Brain microvascular endothelial cell (primary cell): ENCODE data around the gene OR10A5.
"Not testable (repeated sequence)": the region's sequence is repeated elsewhere in the genome, so short reads cannot be mapped to it uniquely, and the experiment has no call there.

Experiments
- DNase-seq: peaks from one replicate; pipeline ENCODE4 v3.0.0-alpha.2; 2020
- H3K27ac ChIP-seq: fragments of 250-450 bp; sonication (Bioruptor Pico); 2 replicates; pipeline ENCODE4 v1.5.1; 2020; ENCODE audit warnings: mild to moderate bottlenecking, moderate library complexity
- H3K27me3 ChIP-seq: fragments of 250-450 bp; sonication (Bioruptor Pico); replicated peaks from 2 replicates; pipeline ENCODE4 v1.5.1; 2020; ENCODE audit warnings: mild to moderate bottlenecking
- H3K36me3 ChIP-seq: fragments of 250-450 bp; sonication (Bioruptor Pico); replicated peaks from 2 replicates; pipeline ENCODE4 v1.5.1; 2020; ENCODE audit warnings: mild to moderate bottlenecking
- H3K4me3 ChIP-seq: 2 replicates; pipeline ENCODE4 v1.5.1; 2011; ENCODE audit warnings: low read depth, mild to moderate bottlenecking, control low read depth, low read length, moderate library complexity
- in situ Hi-C: cut with HindIII; loops from 2 replicates; pipeline ENCODE4 v1.10.0; 2017; ENCODE audit warnings: low sequenced_read_pairs, low pct_ligation_motif_present
- TF ChIP-seq, protein P1 (sequence below): IDR thresholded peaks from 2 replicates; pipeline ENCODE4 v1.5.1; 2011; ENCODE audit warnings: low read depth, mild to moderate bottlenecking, moderate library complexity, low read length, control low read depth, inconsistent platforms; ENCODE audit errors: missing control alignments

The OR10A5 gene

DNA sequence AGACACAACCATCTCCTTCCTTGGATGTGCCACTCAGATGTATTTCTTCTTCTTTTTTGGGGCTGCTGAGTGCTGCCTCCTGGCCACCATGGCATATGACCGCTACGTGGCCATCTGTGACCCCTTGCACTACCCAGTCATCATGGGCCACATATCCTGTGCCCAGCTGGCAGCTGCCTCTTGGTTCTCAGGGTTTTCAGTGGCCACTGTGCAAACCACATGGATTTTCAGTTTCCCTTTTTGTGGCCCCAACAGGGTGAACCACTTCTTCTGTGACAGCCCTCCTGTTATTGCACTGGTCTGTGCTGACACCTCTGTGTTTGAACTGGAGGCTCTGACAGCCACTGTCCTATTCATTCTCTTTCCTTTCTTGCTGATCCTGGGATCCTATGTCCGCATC is 31.4 kb downstream of the OR10A5 start:
- no peak overlapping the region for H3K4me3 ChIP-seq
- H3K36me3 ChIP-seq, result no peaks in the 10 kb centered on the region
- TF ChIP-seq, protein P1, sequence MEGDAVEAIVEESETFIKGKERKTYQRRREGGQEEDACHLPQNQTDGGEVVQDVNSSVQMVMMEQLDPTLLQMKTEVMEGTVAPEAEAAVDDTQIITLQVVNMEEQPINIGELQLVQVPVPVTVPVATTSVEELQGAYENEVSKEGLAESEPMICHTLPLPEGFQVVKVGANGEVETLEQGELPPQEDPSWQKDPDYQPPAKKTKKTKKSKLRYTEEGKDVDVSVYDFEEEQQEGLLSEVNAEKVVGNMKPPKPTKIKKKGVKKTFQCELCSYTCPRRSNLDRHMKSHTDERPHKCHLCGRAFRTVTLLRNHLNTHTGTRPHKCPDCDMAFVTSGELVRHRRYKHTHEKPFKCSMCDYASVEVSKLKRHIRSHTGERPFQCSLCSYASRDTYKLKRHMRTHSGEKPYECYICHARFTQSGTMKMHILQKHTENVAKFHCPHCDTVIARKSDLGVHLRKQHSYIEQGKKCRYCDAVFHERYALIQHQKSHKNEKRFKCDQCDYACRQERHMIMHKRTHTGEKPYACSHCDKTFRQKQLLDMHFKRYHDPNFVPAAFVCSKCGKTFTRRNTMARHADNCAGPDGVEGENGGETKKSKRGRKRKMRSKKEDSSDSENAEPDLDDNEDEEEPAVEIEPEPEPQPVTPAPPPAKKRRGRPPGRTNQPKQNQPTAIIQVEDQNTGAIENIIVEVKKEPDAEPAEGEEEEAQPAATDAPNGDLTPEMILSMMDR, result no peak
- DNase-seq, result no peak
- H3K27ac ChIP-seq, result no peak overlapping the region
- in situ Hi-C loops, result no loop called here
- H3K27me3 ChIP-seq, result no peaks in the 10 kb centered on the region

- no peak for DNase-seq
- H3K36me3 ChIP-seq, result no peaks in the 10 kb centered on the region
- no peak overlapping the region for H3K4me3 ChIP-seq
- H3K27ac ChIP-seq, result no peak overlapping the region
- TF ChIP-seq, protein P1, result no peak
- in situ Hi-C loops, result no loop called here
- no peaks in the 10 kb centered on the region for H3K27me3 ChIP-seq
Measured at GRCh38 chr11:6882751-6883150, 37.3 kb downstream of the OR10A5 start.

DNA sequence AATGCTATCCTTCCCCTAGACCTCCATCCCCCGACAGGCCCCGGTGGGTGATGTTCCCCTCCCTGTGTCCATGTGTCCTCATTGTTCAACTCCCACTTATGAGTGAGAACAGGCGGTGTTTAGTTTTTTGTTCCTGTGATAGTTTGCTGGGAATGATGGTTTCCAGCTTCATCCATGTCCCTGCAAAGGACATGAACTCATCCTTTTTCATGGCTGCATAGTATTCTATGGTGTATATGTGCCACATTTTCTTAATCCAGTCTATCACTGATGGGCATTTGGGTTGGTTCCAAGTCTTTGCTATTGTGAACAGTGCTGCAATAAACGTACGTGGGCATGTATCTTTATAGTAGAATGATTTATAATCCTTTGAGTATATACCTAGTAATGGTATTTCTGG is 42.2 kb downstream of the OR10A5 start:
- H3K27me3 ChIP-seq, H3K36me3 ChIP-seq, H3K4me3 ChIP-seq, in situ Hi-C loops, DNase-seq, H3K27ac ChIP-seq: not testable (repeated sequence)

DNA sequence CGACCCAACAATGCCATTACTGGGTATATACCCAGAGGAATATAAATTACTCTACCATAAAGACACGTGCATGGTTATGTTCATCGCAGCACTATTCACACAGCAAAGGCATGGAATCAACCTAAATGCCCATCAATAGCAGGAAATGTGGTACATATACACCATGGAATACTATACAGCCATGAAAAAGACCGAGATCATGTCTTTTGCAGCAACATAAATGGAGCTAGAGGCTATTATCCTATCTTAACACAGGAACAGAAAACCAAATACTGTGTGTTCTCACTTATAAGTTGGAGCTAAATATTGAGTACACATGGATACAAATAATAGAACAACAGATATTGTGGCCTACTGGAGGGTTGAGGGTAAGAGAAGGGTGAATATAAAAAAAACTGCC is 43.3 kb downstream of the OR10A5 start:
- in situ Hi-C loops, result no loop called here
- DNase-seq, result no peak
- Histone ChIP-seq H3K27me3 (no peaks in the 10 kb centered on the region), H3K27ac (no peak overlapping the region), H3K36me3 (no peaks in the 10 kb centered on the region), H3K4me3 (no peak overlapping the region)
- TF ChIP-seq, protein P1, result no peak

DNA sequence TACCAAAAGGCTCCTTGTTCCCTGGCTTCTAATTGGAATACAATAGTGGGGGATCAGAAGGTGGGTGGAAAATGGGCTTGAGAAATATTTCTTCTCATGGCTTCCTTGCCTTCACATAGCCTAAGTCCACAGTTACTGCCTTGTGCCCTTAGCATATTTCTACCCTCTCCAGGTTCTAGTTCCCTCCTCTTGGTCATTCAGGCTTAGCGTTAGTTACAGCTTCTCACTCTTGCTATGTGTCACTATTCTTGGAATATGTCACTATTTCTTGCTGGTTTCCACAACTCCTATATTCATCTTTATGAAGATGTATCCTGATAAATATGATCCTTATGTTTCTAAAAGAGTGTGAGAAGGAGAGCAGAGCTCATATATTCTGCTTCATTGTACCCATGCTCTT is 44.4 kb downstream of the OR10A5 start:
- TF ChIP-seq, protein P1, result no peak
- H3K36me3 ChIP-seq, result no peaks in the 10 kb centered on the region
- in situ Hi-C loops, result no loop called here
- no peaks in the 10 kb centered on the region for H3K27me3 ChIP-seq
- no peak overlapping the region for H3K27ac ChIP-seq
- H3K4me3 ChIP-seq, result no peak overlapping the region
- DNase-seq, result no peak

- H3K27me3 ChIP-seq, result no peaks in the 10 kb centered on the region
- TF ChIP-seq, protein P1, result no peak
- H3K36me3 ChIP-seq, result no peaks in the 10 kb centered on the region
- H3K27ac ChIP-seq, result no peak within 1 kb of the TSS
- in situ Hi-C loops, result no loop called here
- H3K4me3 ChIP-seq, result no peak within 1 kb of the TSS
- DNase-seq, result no peak
Measured at GRCh38 chr11:6892400-6892799, 46.9 kb downstream of the OR10A5 start, which contains the start of gene OR2D2. TSS of gene OR2D2 (minus strand) at chr11:6892500. CDS start at chr11:6892500, 0 bp downstream.
